HUES64 (cell line): ENCODE measurements around the gene SLC18A3.

Source experiments
- H3K27ac ChIP-seq: 2 replicates; pipeline ENCODE4 v1.7.0; 2013; ENCODE audit warnings: low read depth, low read length, inconsistent platforms
- H3K27me3 ChIP-seq: 2 replicates; pipeline ENCODE4 v1.6.1; 2013; ENCODE audit warnings: mild to moderate bottlenecking, low read length; ENCODE audit not compliant: insufficient read depth
- H3K36me3 ChIP-seq: 2 replicates; pipeline ENCODE4 v1.6.1; 2013; ENCODE audit warnings: mild to moderate bottlenecking, low read length; ENCODE audit not compliant: insufficient read depth
- H3K4me1 ChIP-seq: 2 replicates; pipeline ENCODE4 v1.6.1; 2013; ENCODE audit warnings: mild to moderate bottlenecking, low read length, moderate library complexity; ENCODE audit not compliant: insufficient read depth
- H3K4me3 ChIP-seq: 2 replicates; pipeline ENCODE4 v1.5.1; 2013; ENCODE audit warnings: mild to moderate bottlenecking, low read length, moderate library complexity
- H3K9ac ChIP-seq: 2 replicates; pipeline ENCODE4 v1.6.1; 2013; ENCODE audit warnings: mild to moderate bottlenecking, low read depth, low read length
- H3K9me3 ChIP-seq: 2 replicates; pipeline ENCODE4 v1.6.1; 2013; ENCODE audit warnings: low read depth, low read length; ENCODE audit not compliant: insufficient read depth
- WGBS: fragments of 150-250, 120-280 bp; methylation state at CpG from one replicate; pipeline ENCODE4 v1.1.7; 2013; ENCODE audit warnings: missing lambda C conversion rate; 5-methylcytosine and 5-hydroxymethylcytosine counted together

Gene SLC18A3

GRCh38 chr10:49596836-49597235 is 13.3 kb upstream of the SLC18A3 start:
- Histone ChIP-seq H3K4me3 (no peak overlapping the region), H3K27me3 (peaks cover under 1% of the 10 kb centered on the region), H3K4me1 (no peaks in the 10 kb centered on the region), H3K9ac (no peak overlapping the region), H3K36me3 (no peaks in the 10 kb centered on the region), H3K27ac (no peak overlapping the region), H3K9me3 (no peaks in the 10 kb centered on the region)
- WGBS: 87% methylated on average over 3 of the region's 3 CpGs

- 87% methylated on average over 11 of the region's 11 CpGs for WGBS
- Histone ChIP-seq H3K36me3 (no peaks in the 10 kb centered on the region), H3K4me1 (no peaks in the 10 kb centered on the region), H3K27ac (no peak overlapping the region), H3K9me3 (no peaks in the 10 kb centered on the region), H3K9ac (no peak overlapping the region), H3K4me3 (no peak overlapping the region), H3K27me3 (peaks cover 6% of the 10 kb centered on the region)
Observed at GRCh38 chr10:49597426-49598163, 12.5 kb upstream of the SLC18A3 start.

GRCh38 chr10:49598164-49598856 is 11.8 kb upstream of the SLC18A3 start:
- Histone ChIP-seq H3K36me3 (no peaks in the 10 kb centered on the region), H3K9me3 (no peaks in the 10 kb centered on the region), H3K27ac (no peak overlapping the region), H3K9ac (no peak overlapping the region), H3K4me1 (no peaks in the 10 kb centered on the region), H3K27me3 (peaks cover 13% of the 10 kb centered on the region), H3K4me3 (no peak overlapping the region)
- 89% methylated on average over 8 of the region's 8 CpGs for WGBS

- no peaks in the 10 kb centered on the region for H3K4me1 ChIP-seq
- no peak overlapping the region for H3K9ac ChIP-seq
- H3K27ac ChIP-seq: no peak overlapping the region
- no peaks in the 10 kb centered on the region for H3K36me3 ChIP-seq
- H3K27me3 ChIP-seq: peaks cover 20% of the 10 kb centered on the region
- WGBS: 95% methylated on average over 4 of the region's 4 CpGs
- no peaks in the 10 kb centered on the region for H3K9me3 ChIP-seq
- no peak overlapping the region for H3K4me3 ChIP-seq
Observed at GRCh38 chr10:49598986-49599385, 11.1 kb upstream of the SLC18A3 start.

- Histone ChIP-seq H3K9ac (no peak overlapping the region), H3K4me1 (no peaks in the 10 kb centered on the region), H3K4me3 (no peak overlapping the region), H3K27ac (no peak overlapping the region), H3K27me3 (peaks cover 26% of the 10 kb centered on the region), H3K36me3 (no peaks in the 10 kb centered on the region), H3K9me3 (no peaks in the 10 kb centered on the region)
- WGBS: 84% methylated on average over 3 of the region's 3 CpGs
Observed at GRCh38 chr10:49599546-49599945, 10.6 kb upstream of the SLC18A3 start.

GRCh38 chr10:49600046-49600445 is 10.1 kb upstream of the SLC18A3 start:
- Histone ChIP-seq H3K9me3 (no peaks in the 10 kb centered on the region), H3K27ac (no peak overlapping the region), H3K27me3 (peaks cover 31% of the 10 kb centered on the region), H3K4me3 (no peak overlapping the region), H3K4me1 (no peaks in the 10 kb centered on the region), H3K9ac (no peak overlapping the region), H3K36me3 (no peaks in the 10 kb centered on the region)
- 92% methylated on average over 8 of the region's 8 CpGs for WGBS

GRCh38 chr10:49600781-49601400 is 9.2 kb upstream of the SLC18A3 start:
- peaks cover 39% of the 10 kb centered on the region for H3K27me3 ChIP-seq
- H3K9ac ChIP-seq: no peak overlapping the region
- no peaks in the 10 kb centered on the region for H3K4me1 ChIP-seq
- no peaks in the 10 kb centered on the region for H3K36me3 ChIP-seq
- no peak overlapping the region for H3K4me3 ChIP-seq
- no peak overlapping the region for H3K27ac ChIP-seq
- WGBS: 91% methylated on average over 4 of the region's 4 CpGs
- no peaks in the 10 kb centered on the region for H3K9me3 ChIP-seq

- H3K36me3 ChIP-seq: no peaks in the 10 kb centered on the region
- H3K4me3 ChIP-seq: no peak overlapping the region
- no peak overlapping the region for H3K27ac ChIP-seq
- 87% methylated on average over 7 of the region's 7 CpGs for WGBS
- H3K9me3 ChIP-seq: no peaks in the 10 kb centered on the region
- no peak overlapping the region for H3K9ac ChIP-seq
- H3K4me1 ChIP-seq: no peaks in the 10 kb centered on the region
- H3K27me3 ChIP-seq: peaks cover 49% of the 10 kb centered on the region
Observed at GRCh38 chr10:49601857-49602256, 8.3 kb upstream of the SLC18A3 start.

GRCh38 chr10:49602380-49603023 is 7.6 kb upstream of the SLC18A3 start:
- Histone ChIP-seq H3K4me3 (no peak overlapping the region), H3K27ac (no peak overlapping the region), H3K27me3 (peaks cover 55% of the 10 kb centered on the region), H3K9ac (no peak overlapping the region), H3K9me3 (no peaks in the 10 kb centered on the region), H3K36me3 (no peaks in the 10 kb centered on the region), H3K4me1 (no peaks in the 10 kb centered on the region)
- WGBS: 91% methylated on average over 2 of the region's 2 CpGs

- Histone ChIP-seq H3K9ac (no peak overlapping the region), H3K9me3 (no peaks in the 10 kb centered on the region), H3K4me3 (no peak overlapping the region), H3K36me3 (no peaks in the 10 kb centered on the region), H3K4me1 (no peaks in the 10 kb centered on the region), H3K27ac (no peak overlapping the region), H3K27me3 (peaks cover 83% of the 10 kb centered on the region)
- 80% methylated on average over 6 of the region's 6 CpGs for WGBS
Observed at GRCh38 chr10:49605216-49605938, 4.7 kb upstream of the SLC18A3 start.
